ENCODE measurements around the gene MAP3K15.
"Not testable (repeated sequence)": the region's sequence is repeated elsewhere in the genome, so short reads cannot be mapped to it uniquely, and the experiment has no call there.

Gene MAP3K15

DNA sequence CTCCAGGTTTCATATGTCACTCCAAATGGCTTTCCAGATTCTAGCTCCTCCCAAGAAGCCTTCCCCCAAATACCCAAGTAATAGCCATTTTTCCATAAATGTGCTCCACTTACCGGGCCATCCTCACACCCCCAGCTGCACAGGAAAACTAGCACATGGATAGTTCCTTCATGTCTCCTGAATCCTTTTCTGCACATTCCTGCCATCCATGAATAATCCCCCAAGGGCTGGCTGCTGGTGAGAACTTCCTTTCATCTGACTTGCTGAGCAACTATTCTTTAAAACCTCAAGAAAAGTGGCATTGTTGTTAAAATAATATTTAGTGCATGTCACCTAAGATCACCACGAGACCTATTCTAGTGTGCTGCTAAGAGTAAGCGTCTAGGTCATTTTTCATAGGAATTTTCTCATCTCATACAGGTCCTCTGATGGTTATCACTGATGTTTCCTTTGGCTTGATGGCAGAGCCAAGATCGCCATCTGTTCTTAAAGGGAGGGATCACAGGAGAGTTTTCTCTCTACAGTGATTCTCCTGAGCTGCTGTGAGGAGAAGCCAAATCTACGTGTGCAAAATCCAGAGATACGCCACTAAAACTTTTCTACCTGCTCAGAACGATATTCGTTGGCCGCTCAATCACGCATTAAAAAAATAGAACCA is 71.3 kb downstream of the MAP3K15 start:
- Histone ChIP-seq H3K27ac (no peak overlapping the region), H3K4me3 (ENCODE audit: low read depth, low read length) (no peak overlapping the region), H2AFZ (no peak overlapping the region), H3K9ac (no peak overlapping the region), H3K27me3 (ENCODE audit: control insufficient read depth, insufficient read depth, low read length) (no peaks in the 10 kb centered on the region), H3K4me2 (ENCODE audit: low read length) (no peak overlapping the region), H3K4me1 (no peaks in the 10 kb centered on the region), H3K79me2 (no peaks in the 10 kb centered on the region), H3K9me3 (ENCODE audit: control insufficient read depth, low read length) (no peaks in the 10 kb centered on the region), H3K36me3 (ENCODE audit: control insufficient read depth, insufficient read depth, low read length) (no peaks in the 10 kb centered on the region)
- TF ChIP-seq, protein P1, sequence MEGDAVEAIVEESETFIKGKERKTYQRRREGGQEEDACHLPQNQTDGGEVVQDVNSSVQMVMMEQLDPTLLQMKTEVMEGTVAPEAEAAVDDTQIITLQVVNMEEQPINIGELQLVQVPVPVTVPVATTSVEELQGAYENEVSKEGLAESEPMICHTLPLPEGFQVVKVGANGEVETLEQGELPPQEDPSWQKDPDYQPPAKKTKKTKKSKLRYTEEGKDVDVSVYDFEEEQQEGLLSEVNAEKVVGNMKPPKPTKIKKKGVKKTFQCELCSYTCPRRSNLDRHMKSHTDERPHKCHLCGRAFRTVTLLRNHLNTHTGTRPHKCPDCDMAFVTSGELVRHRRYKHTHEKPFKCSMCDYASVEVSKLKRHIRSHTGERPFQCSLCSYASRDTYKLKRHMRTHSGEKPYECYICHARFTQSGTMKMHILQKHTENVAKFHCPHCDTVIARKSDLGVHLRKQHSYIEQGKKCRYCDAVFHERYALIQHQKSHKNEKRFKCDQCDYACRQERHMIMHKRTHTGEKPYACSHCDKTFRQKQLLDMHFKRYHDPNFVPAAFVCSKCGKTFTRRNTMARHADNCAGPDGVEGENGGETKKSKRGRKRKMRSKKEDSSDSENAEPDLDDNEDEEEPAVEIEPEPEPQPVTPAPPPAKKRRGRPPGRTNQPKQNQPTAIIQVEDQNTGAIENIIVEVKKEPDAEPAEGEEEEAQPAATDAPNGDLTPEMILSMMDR (IDR thresholded peaks at IDR 0.05), result no peak

GRCh38 chrX:19440713-19441112 is 74.6 kb downstream of the MAP3K15 start:
- no peaks in the 10 kb centered on the region for H3K36me3 ChIP-seq (ENCODE audit: control insufficient read depth, insufficient read depth, low read length)
- no peak overlapping the region for H3K27ac ChIP-seq
- H3K4me1 ChIP-seq, result no peaks in the 10 kb centered on the region
- H3K79me2 ChIP-seq, result no peaks in the 10 kb centered on the region
- H3K27me3 ChIP-seq (ENCODE audit: control insufficient read depth, insufficient read depth, low read length), result no peaks in the 10 kb centered on the region
- H3K4me3 ChIP-seq (ENCODE audit: low read depth, low read length), result no peak overlapping the region
- no peak overlapping the region for H3K4me2 ChIP-seq (ENCODE audit: low read length)
- no peak overlapping the region for H3K9ac ChIP-seq
- no peaks in the 10 kb centered on the region for H3K9me3 ChIP-seq (ENCODE audit: control insufficient read depth, low read length)
- no peak overlapping the region for H2AFZ ChIP-seq
- TF ChIP-seq, protein P1 (IDR thresholded peaks at IDR 0.05), result no peak

DNA sequence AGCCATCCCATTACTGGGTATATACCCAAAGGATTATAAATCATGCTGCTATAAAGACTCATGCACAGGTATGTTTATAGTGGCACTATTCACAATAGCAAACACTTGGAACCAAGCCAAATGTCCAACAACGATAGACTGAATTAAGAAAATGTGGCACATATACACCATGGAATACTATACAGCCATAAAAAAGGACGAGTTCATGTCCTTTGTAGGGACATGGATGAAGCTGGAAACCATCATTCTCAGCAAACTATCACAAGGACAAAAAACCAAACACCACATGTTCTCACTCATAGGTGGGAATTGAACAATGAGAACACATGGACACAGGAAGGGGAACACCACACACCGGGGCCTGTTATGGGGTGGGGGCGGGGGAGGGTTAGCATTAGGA is 92.6 kb downstream of the MAP3K15 start:
- H3K4me3 ChIP-seq (ENCODE audit: low read depth, low read length); H3K9ac ChIP-seq; H3K36me3 ChIP-seq (ENCODE audit: control insufficient read depth, insufficient read depth, low read length); H3K9me3 ChIP-seq (ENCODE audit: control insufficient read depth, low read length); H3K79me2 ChIP-seq; H3K27ac ChIP-seq; H2AFZ ChIP-seq; H3K4me1 ChIP-seq; H3K27me3 ChIP-seq (ENCODE audit: control insufficient read depth, insufficient read depth, low read length); H3K4me2 ChIP-seq (ENCODE audit: low read length): not testable (repeated sequence)

DNA sequence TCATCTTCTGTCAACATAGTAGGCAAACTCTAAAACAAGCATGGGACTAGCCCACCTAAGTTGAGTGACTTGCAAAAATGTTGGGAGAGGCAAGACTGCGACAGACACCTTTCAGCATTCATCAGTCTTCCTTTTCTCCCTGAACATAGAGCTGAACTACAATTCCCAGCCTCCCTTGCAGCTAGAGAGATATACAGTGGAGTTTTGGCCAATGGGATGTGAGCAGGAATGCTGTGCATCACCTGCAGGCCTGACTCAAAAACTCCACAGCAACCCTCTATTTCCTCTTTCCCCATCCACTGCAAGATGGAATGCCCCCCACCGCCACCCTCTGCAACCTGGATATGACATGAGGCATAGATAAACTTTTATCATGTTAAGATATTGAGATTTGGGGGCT is 105.0 kb downstream of the MAP3K15 start:
- Histone ChIP-seq H2AFZ (no peak overlapping the region), H3K4me2 (ENCODE audit: low read length) (no peak overlapping the region), H3K27me3 (ENCODE audit: control insufficient read depth, insufficient read depth, low read length) (no peaks in the 10 kb centered on the region), H3K36me3 (ENCODE audit: control insufficient read depth, insufficient read depth, low read length) (no peaks in the 10 kb centered on the region), H3K9me3 (ENCODE audit: control insufficient read depth, low read length) (no peaks in the 10 kb centered on the region), H3K79me2 (no peaks in the 10 kb centered on the region), H3K9ac (no peak overlapping the region), H3K4me3 (ENCODE audit: low read depth, low read length) (no peak overlapping the region), H3K4me1 (no peaks in the 10 kb centered on the region), H3K27ac (no peak overlapping the region)
- TF ChIP-seq, protein P1 (IDR thresholded peaks at IDR 0.05), result no peak

GRCh38 chrX:19403696-19404095 is 111.6 kb downstream of the MAP3K15 start:
- no peaks in the 10 kb centered on the region for H3K79me2 ChIP-seq
- no peak overlapping the region for H3K27ac ChIP-seq
- H3K9ac ChIP-seq, result no peak overlapping the region
- no peak overlapping the region for H3K4me2 ChIP-seq (ENCODE audit: low read length)
- no peak overlapping the region for H2AFZ ChIP-seq
- no peak overlapping the region for H3K4me3 ChIP-seq (ENCODE audit: low read depth, low read length)
- no peaks in the 10 kb centered on the region for H3K36me3 ChIP-seq (ENCODE audit: control insufficient read depth, insufficient read depth, low read length)
- TF ChIP-seq, protein P1 (IDR thresholded peaks at IDR 0.05), result no peak
- H3K27me3 ChIP-seq (ENCODE audit: control insufficient read depth, insufficient read depth, low read length), result no peaks in the 10 kb centered on the region
- H3K9me3 ChIP-seq (ENCODE audit: control insufficient read depth, low read length), result no peaks in the 10 kb centered on the region
- H3K4me1 ChIP-seq, result no peaks in the 10 kb centered on the region

Measured in parathyroid adenoma (tissue), 2 donors.